ENCODE results near the gene TTBK2.

DNA sequence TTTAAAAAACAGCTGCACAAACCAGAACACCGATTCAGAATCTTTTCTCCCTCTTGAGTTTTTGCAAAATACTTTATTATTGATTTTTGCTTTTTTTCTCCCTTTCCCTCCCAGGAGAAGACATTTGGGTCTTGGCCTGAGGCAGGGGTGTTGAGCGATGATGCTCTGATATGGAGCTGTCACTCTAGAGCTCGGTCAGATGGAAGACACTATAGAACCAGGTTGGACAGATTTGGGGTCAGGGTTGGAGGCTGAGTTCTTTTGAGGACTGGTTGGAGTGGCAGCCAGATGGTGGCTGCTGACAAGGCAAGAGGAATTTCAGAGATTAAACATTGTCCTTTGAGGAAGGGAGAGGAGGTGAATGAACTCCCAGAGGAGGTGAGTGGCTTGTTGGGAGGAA is 200.5 kb downstream of the TTBK2 start:
- TF ChIP-seq, protein P1, sequence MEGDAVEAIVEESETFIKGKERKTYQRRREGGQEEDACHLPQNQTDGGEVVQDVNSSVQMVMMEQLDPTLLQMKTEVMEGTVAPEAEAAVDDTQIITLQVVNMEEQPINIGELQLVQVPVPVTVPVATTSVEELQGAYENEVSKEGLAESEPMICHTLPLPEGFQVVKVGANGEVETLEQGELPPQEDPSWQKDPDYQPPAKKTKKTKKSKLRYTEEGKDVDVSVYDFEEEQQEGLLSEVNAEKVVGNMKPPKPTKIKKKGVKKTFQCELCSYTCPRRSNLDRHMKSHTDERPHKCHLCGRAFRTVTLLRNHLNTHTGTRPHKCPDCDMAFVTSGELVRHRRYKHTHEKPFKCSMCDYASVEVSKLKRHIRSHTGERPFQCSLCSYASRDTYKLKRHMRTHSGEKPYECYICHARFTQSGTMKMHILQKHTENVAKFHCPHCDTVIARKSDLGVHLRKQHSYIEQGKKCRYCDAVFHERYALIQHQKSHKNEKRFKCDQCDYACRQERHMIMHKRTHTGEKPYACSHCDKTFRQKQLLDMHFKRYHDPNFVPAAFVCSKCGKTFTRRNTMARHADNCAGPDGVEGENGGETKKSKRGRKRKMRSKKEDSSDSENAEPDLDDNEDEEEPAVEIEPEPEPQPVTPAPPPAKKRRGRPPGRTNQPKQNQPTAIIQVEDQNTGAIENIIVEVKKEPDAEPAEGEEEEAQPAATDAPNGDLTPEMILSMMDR (IDR thresholded peaks at IDR 0.05; ENCODE audit: extremely low read depth in 1 of 2, insufficient read depth in 1 of 2, low read depth in 1 of 2, low read length in 2 of 2): no peak
- TF ChIP-seq POLR2AphosphoS5 (IDR thresholded peaks at IDR 0.05; ENCODE audit: insufficient read depth, low read depth, low read length): no peak
- no peak for TF ChIP-seq JUN (IDR thresholded peaks at IDR 0.05; ENCODE audit: borderline replicate concordance, insufficient read depth, insufficient read length, low read depth)
